DOHH2 (cell line): ENCODE measurements around the gene CNTNAP5.

ENCODE experiments used
- EZH2phosphoT487 ChIP-seq: fragments of 200-600 bp; sonication (generic); IDR thresholded peaks from 2 replicates; pipeline ENCODE4 v1.6.1; 2017; ENCODE audit warnings: borderline replicate concordance, mild to moderate bottlenecking, antibody characterized with exemption, low read length, moderate library complexity, mixed read lengths
- TF ChIP-seq, protein P1 (sequence below): fragments of 200-600 bp; sonication (generic); IDR thresholded peaks from one replicate; pipeline ENCODE4 v1.5.1; 2014; ENCODE audit warnings: antibody characterized with exemption, mild to moderate bottlenecking, low read depth, low read length; ENCODE audit not compliant: poor library complexity, severe bottlenecking

DNA sequence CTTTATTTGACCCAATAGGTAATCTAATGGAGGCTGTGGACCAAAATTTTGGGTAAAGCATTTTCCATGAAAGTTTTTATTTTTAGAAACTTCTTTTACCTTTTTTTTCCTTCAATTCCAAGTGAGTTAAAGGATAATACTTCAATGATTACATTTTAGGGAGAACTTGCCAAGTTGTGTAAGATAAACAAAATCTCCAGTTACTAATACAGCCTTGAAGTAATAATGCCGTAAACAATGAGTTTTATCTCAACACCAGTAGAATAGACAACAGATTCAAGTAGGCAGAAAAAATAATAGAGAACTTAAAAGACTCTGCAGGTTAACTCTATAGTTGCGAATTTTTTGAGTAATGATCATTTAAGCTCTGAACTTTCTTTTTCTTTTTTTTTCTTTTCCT, 807.4 kb downstream of the CNTNAP5 start:
- no peak for TF ChIP-seq EZH2phosphoT487
- TF ChIP-seq, protein P1, sequence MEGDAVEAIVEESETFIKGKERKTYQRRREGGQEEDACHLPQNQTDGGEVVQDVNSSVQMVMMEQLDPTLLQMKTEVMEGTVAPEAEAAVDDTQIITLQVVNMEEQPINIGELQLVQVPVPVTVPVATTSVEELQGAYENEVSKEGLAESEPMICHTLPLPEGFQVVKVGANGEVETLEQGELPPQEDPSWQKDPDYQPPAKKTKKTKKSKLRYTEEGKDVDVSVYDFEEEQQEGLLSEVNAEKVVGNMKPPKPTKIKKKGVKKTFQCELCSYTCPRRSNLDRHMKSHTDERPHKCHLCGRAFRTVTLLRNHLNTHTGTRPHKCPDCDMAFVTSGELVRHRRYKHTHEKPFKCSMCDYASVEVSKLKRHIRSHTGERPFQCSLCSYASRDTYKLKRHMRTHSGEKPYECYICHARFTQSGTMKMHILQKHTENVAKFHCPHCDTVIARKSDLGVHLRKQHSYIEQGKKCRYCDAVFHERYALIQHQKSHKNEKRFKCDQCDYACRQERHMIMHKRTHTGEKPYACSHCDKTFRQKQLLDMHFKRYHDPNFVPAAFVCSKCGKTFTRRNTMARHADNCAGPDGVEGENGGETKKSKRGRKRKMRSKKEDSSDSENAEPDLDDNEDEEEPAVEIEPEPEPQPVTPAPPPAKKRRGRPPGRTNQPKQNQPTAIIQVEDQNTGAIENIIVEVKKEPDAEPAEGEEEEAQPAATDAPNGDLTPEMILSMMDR, result no peak
